Suprapubic skin (tissue), 4 donors: ENCODE results near the gene SCFD2. TPM values are rescaled to one million over a fixed set of nuclear protein-coding genes. Genes with fewer than 3 reads are reported as not detected.

Source experiments
- DNase-seq, 2 donors: peaks; one replicate each; pipeline ENCODE4 v3.0.0-alpha.2; 2019; ENCODE audit warnings: low spot score in 2 of 2
- H3K27ac ChIP-seq: fragments of 200-600 bp; sonication (generic); one replicate; pipeline ENCODE4 v1.5.1; 2019
- H3K27me3 ChIP-seq: fragments of 200-600 bp; sonication (generic); one replicate; pipeline ENCODE4 v1.5.1; 2019
- H3K36me3 ChIP-seq: fragments of 200-600 bp; sonication (generic); one replicate; pipeline ENCODE4 v1.5.1; 2019
- H3K4me1 ChIP-seq: fragments of 200-600 bp; sonication (generic); one replicate; pipeline ENCODE4 v1.5.1; 2019
- H3K4me3 ChIP-seq: fragments of 200-600 bp; sonication (generic); one replicate; pipeline ENCODE4 v1.5.1; 2019; ENCODE audit warnings: mild to moderate bottlenecking
- H3K9me3 ChIP-seq: fragments of 200-600 bp; sonication (generic); one replicate; pipeline ENCODE4 v1.5.1; 2019
- EP300 ChIP-seq: sonication (generic); formaldehyde crosslinking; IDR thresholded peaks from one replicate; pipeline ENCODE4 v1.6.1; 2017; ENCODE audit warnings: antibody characterized with exemption
- POLR2A ChIP-seq, 2 donors: fragments of 450-650 bp; IDR thresholded peaks; one replicate each; pipeline ENCODE4 v1.6.1; 2017; ENCODE audit warnings: antibody characterized with exemption in 2 of 2, mild to moderate bottlenecking in 2 of 2, moderate library complexity in 2 of 2
- POLR2AphosphoS5 ChIP-seq, 3 donors: sonication (generic); formaldehyde crosslinking; IDR thresholded peaks; one replicate each; pipeline ENCODE4 v1.6.1; 2017; ENCODE audit warnings: antibody characterized with exemption in 3 of 3
- WGBS: methylation state at CpG from one replicate; pipeline ENCODE4 v1.1.5; 2018; 5-methylcytosine and 5-hydroxymethylcytosine counted together
- total RNA-seq, 4 donors: library from RNA; depleted of rRNA; stranded (reverse); fragments of >200 nt; gene quantifications; one replicate each; pipeline ENCODE4 v1.1.0, GENCODE V29; 2016
- TF ChIP-seq, protein P1 (sequence below), 2 donors: fragments of 200-600 bp in 1 of 2; fragments of 450-650 bp in 1 of 2; sonication (generic) in 1 of 2; IDR thresholded peaks; one replicate each; pipeline ENCODE4 v1.5.1; 2016 to 2019; ENCODE audit warnings: antibody characterized with exemption in 2 of 2, mild to moderate bottlenecking in 1 of 2, moderate library complexity in 1 of 2

SCFD2 gene
- total RNA-seq, 4 donors from 2014 or later = 25.5 to 39.5 (median 31.9) TPM

DNA sequence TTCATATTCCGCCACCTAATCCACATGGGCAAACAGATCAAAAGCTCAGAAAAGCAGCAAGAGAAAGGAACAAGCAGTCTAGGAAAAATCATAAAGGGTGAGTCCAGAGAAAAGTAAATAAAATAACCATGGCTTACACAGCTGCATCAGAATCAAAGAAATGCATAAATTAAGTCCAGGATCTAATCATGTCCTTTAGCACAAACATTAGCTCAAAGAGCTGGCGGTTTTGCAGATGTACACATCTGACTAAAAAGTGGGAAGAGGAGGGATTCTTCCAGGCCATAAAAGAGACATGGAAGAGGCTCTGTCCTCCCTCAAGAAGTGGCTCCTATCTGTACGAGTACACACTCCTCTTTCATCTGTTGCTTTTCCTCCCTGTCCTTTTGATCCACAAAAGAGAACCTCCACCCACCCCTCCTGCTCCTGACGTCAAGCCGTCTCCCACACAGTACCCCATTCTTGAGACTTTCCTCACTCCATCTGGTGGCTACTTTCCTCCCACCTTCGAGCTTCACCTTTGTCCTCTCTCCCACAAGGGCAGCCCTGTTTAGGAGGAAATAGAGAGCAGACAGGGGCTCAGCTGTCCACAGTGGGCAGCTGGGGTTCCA, 411.2 kb downstream of the SCFD2 start:
- DNase-seq = no peak
- no peaks in the 10 kb centered on the region for H3K27me3 ChIP-seq
- no peak overlapping the region for H3K4me3 ChIP-seq
- no peaks in the 10 kb centered on the region for H3K9me3 ChIP-seq
- no peaks in the 10 kb centered on the region for H3K36me3 ChIP-seq
- 91% methylated on average over 6 of the region's 6 CpGs for WGBS
- no peak for TF ChIP-seq POLR2A (IDR thresholded peaks at IDR 0.05)
- peaks cover 4% of the 10 kb centered on the region for H3K4me1 ChIP-seq
- no peak overlapping the region for H3K27ac ChIP-seq

DNA sequence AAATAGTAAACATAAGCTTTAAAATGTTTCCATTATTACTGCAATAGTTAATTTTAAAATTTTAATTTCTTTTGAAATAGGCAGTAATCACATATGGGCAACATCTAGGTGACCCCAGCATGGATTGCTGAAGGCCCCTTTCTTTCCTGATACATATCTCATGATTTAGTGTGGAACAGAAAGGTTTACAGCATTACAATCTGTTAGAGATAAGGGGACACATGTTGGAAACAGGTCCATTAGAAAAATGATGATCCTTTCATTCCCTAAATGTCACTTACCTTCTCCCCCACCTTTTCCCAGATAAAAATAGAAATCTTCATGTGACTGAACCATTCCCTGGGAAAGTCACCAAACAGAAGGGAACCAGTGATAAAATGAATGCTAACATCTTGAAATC, 413.3 kb downstream of the SCFD2 start:
- no peak for TF ChIP-seq POLR2A (IDR thresholded peaks at IDR 0.05)
- TF ChIP-seq, protein P1, sequence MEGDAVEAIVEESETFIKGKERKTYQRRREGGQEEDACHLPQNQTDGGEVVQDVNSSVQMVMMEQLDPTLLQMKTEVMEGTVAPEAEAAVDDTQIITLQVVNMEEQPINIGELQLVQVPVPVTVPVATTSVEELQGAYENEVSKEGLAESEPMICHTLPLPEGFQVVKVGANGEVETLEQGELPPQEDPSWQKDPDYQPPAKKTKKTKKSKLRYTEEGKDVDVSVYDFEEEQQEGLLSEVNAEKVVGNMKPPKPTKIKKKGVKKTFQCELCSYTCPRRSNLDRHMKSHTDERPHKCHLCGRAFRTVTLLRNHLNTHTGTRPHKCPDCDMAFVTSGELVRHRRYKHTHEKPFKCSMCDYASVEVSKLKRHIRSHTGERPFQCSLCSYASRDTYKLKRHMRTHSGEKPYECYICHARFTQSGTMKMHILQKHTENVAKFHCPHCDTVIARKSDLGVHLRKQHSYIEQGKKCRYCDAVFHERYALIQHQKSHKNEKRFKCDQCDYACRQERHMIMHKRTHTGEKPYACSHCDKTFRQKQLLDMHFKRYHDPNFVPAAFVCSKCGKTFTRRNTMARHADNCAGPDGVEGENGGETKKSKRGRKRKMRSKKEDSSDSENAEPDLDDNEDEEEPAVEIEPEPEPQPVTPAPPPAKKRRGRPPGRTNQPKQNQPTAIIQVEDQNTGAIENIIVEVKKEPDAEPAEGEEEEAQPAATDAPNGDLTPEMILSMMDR (IDR thresholded peaks at IDR 0.05) = no peak
- no peak for TF ChIP-seq POLR2AphosphoS5 (IDR thresholded peaks at IDR 0.05)
- no peak for TF ChIP-seq EP300
- no peak for DNase-seq
- no peaks in the 10 kb centered on the region for H3K9me3 ChIP-seq
- H3K36me3 ChIP-seq = no peaks in the 10 kb centered on the region
- H3K4me3 ChIP-seq = no peak overlapping the region
- H3K4me1 ChIP-seq = no peaks in the 10 kb centered on the region
- H3K27me3 ChIP-seq = no peaks in the 10 kb centered on the region
- H3K27ac ChIP-seq = no peak overlapping the region

DNA sequence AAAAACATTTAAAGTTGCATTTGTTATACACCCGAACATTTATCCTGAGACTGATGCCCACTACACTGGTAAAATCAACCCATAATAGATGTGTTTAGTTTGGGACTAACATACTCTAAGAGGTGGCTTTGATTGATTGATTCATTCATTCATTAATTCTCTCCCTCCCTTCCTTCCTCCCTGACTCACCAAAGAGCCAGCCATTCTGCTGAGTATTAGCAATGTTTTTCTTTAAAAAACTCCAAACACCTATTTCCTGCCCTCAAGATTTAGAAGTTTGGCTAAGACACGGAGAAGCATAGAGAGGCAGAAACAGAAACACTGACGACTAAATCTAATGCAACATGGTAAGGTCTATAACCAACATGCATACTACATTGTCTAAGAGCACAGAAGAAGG, 414.8 kb downstream of the SCFD2 start:
- no peak for DNase-seq
- no peaks in the 10 kb centered on the region for H3K4me1 ChIP-seq
- no peak overlapping the region for H3K27ac ChIP-seq
- no peaks in the 10 kb centered on the region for H3K9me3 ChIP-seq
- WGBS = 94% methylated on average over 3 of the region's 3 CpGs
- H3K36me3 ChIP-seq = no peaks in the 10 kb centered on the region
- TF ChIP-seq POLR2AphosphoS5 (IDR thresholded peaks at IDR 0.05) (no peak), EP300 (no peak)
- no peaks in the 10 kb centered on the region for H3K27me3 ChIP-seq
- H3K4me3 ChIP-seq = no peak overlapping the region

DNA sequence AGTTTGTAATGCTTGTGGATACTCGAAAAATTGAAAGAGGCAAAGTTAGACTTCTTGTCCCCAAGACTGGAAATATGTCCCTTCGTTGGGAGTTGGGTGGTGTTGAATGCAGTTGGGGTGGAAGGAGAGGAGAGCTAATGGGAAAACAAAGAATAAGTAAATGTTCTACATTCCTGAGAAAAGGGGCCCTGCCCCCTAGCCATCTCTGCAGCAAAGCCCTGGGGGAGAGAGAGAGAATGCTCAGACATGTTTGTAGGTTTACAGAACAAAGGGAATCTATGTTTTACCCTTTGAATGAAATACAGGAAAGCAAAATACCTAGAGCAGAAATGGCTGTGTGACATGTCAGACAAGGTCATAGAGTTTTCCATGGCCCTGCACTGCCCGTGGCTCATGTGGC, 415.6 kb downstream of the SCFD2 start:
- no peaks in the 10 kb centered on the region for H3K9me3 ChIP-seq
- WGBS = 90% methylated on average over 3 of the region's 3 CpGs

DNA sequence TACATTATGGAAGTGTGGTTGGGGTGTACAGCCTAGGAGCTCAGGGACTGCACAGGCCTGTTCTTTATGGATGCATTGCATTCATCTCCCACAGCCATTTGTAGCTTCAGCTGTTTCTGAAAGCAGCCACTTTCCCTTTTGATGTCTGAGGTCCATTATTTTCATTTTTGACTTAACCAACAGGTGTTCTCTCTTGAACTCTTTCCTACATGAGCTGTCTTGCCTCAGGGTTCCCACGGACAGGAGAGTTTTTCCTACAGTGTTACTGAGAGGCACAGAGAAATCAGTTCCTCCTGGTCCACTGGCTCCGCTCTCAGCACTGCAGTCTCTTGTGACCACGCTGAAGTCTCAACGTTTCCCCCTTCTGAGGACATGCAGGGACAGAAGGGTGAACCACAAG, 416.5 kb downstream of the SCFD2 start:
- WGBS = 75% methylated on average over 4 of the region's 4 CpGs

More for the DNA sequence above, 415.6 kb downstream of the SCFD2 start:
- H3K36me3 ChIP-seq = no peaks in the 10 kb centered on the region
- no peak overlapping the region for H3K4me3 ChIP-seq
- TF ChIP-seq EP300 = no peak
- TF ChIP-seq, protein P1 (IDR thresholded peaks at IDR 0.05) = no peak
- no peak for TF ChIP-seq POLR2AphosphoS5 (IDR thresholded peaks at IDR 0.05)
- TF ChIP-seq POLR2A (IDR thresholded peaks at IDR 0.05) = no peak
- H3K27ac ChIP-seq = no peak overlapping the region
- no peaks in the 10 kb centered on the region for H3K27me3 ChIP-seq
- H3K4me1 ChIP-seq = no peaks in the 10 kb centered on the region
- DNase-seq = no peak

DNA sequence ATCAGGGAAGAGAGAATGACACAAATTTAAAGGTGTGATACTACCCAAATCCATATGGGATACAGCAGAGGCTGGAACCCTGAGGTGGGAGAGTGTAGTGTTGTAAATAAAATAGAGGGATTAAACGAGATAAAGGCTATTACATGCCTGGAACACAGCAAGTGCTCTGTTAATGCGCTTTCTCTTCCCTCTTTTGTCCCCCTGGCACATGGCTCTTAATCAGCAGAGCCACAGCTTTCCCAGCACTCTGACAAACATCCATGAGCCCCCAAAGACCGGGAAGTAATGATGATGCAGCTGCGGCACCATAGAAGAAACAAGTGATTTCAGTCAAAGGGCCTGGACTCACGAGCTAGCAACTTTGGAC, 417.8 kb downstream of the SCFD2 start:
- Histone ChIP-seq H3K9me3 (no peaks in the 10 kb centered on the region), H3K27me3 (no peaks in the 10 kb centered on the region), H3K4me1 (no peaks in the 10 kb centered on the region), H3K27ac (no peak overlapping the region), H3K36me3 (no peaks in the 10 kb centered on the region), H3K4me3 (no peak overlapping the region)
- WGBS = 92% methylated on average over 5 of the region's 5 CpGs
- DNase-seq = no peak
- TF ChIP-seq, protein P1 (IDR thresholded peaks at IDR 0.05) = no peak

More for the DNA sequence above, 416.5 kb downstream of the SCFD2 start:
- Histone ChIP-seq H3K27me3 (no peaks in the 10 kb centered on the region), H3K36me3 (no peaks in the 10 kb centered on the region), H3K4me3 (no peak overlapping the region), H3K4me1 (no peaks in the 10 kb centered on the region), H3K27ac (no peak overlapping the region), H3K9me3 (no peaks in the 10 kb centered on the region)
- DNase-seq = no peak
- TF ChIP-seq POLR2AphosphoS5 (IDR thresholded peaks at IDR 0.05) = no peak

DNA sequence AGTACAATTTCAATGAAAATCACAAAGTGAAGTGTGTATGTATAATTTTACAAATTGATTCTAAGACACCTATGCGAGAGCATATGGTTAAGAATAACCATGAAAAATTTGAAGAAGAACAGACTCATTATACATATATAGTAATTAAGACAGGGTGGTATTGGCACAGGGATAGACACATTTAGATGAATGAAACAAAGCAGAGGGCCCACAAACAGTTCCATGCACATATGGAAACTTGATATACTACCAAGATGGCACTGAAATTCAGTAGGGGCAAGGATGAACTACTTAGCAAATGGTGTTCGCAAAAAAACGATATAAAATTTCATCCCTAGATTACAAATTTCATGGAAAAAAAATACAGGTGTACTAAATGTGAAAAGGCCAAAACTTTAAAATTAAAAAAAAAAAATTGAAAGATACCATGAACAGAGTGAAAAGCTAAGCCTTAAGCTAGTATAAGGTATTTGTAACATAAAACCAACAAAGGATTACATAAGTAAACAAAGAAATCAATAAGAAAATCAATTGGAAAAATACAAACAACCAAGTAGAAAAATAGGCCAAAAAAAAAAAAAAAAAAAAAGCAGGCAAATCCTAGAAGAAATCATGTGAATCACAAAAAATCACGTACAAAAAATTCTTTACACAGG, 418.3 kb downstream of the SCFD2 start:
- no peaks in the 10 kb centered on the region for H3K4me1 ChIP-seq
- H3K27ac ChIP-seq = no peak overlapping the region
- no peaks in the 10 kb centered on the region for H3K9me3 ChIP-seq
- H3K4me3 ChIP-seq = no peak overlapping the region
- H3K36me3 ChIP-seq = no peaks in the 10 kb centered on the region
- TF ChIP-seq POLR2AphosphoS5 (IDR thresholded peaks at IDR 0.05) = no peak
- TF ChIP-seq EP300 = no peak
- TF ChIP-seq POLR2A (IDR thresholded peaks at IDR 0.05) = no peak
- TF ChIP-seq, protein P1 (IDR thresholded peaks at IDR 0.05) = no peak
- H3K27me3 ChIP-seq = no peaks in the 10 kb centered on the region
- 95% methylated on average over 4 of the region's 4 CpGs for WGBS
- no peak for DNase-seq
